CD4-positive, alpha-beta T cell treated with Interferon alpha-2 for 1 hour (primary cell): Measurements from ENCODE around the gene KAZN.

Experiments used
- DNase-seq, 2 donors: peaks; one replicate each; pipeline ENCODE4 v3.0.0-alpha.2; 2020 to 2022

Gene KAZN

GRCh38 chr1:14804626-14805025 lies 206.1 kb downstream of the KAZN start:
- DNase-seq = no peak

DNA sequence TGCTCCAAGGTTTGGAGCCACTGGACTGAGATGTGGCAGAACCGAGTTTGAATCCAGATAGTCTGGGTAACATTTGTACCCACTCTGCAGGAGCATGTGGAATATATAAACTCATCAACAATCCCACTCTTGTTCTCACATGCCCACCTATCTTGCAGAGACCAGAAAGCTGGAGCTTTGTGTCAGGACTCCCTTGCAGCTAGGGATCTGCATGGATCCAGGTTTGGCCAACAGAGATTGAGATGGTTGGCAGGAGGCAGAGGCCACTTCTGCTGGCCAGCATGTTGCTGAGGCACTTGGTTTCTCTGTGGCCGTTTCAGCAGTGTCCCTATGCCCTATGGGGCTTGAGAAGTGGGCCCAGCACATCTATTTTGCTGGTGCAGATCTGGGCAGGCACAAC lies 208.3 kb downstream of the KAZN start:
- DNase-seq = no peak

- no peak for DNase-seq
Measured at GRCh38 chr1:14808768-14809167, 210.3 kb downstream of the KAZN start.

GRCh38 chr1:14809191-14809981 lies 210.9 kb downstream of the KAZN start:
- no peak for DNase-seq

DNA sequence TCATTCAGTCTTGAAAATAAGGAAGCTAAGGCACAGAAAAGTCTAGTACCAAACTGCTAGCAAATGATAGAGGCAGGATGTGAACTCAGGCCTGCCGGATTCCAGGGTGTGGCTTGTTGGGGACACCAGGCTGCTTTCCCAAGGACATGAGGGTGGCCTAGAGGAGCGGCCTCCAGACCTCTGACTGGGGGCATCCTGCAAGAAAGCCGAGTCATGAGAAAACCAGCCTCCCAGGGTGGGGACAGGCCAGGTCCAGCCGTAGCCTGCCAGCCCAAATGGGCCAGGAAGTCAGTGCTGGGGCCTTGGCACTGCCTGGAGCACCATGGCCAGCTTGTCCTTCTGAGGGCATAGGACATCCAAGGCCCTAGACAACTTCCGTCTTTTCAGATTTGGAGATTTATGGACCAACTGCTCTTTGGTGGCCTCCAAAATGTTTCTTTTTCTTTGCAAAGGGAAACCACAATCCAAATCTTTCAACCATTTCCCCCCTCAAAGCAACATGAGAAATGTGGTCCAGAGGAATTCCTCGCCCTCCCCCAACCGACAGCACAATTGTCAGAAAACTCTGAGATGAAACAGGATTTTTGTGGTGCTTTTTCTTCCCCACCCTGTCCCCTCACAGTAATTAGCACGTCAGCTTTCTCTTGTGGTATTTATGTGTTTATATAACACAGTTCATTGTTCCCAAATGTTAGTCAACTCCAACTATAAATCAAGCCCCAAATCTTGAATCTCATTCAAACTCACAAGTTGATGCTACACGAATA lies 212.3 kb downstream of the KAZN start:
- DNase-seq = no peak

DNA sequence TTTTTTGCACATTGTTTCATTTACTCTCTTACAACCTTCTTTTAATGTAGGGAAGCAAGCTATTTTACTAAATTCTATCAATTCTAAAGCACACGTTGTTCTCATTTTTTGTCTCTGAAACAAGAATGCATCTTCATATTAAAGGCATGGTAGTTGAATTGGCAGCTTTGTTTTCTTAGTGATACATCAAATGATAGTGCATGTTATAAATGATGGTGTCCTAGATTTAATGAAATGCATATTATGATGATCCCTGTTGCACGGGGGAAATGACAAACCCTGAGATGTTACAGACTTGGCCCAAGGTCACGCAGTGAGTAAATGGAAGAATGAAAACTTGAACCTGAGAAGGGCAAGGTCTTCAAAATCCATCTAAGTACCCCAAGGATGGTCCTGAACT lies 213.1 kb downstream of the KAZN start:
- DNase-seq = no peak

DNA sequence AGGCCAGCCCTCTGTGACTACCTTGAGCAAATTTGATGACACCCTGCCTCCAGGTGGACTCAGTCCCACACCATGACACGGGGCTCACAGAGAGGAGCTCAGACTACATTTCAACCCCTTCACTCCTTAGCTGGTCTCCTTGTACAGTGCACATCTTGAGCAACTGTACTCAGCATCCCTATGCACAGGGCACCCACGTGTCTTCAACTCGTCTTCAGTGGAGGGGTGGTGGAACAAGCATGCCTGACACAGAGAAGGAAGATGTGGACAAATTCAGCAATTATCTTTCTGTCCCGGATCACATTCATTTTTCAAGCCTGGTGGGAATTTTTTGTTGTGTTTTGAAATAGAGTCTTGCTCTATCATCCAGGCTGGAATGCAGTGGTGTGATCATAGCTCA lies 213.7 kb downstream of the KAZN start:
- no peak for DNase-seq

- DNase-seq = no peak
Measured at GRCh38 chr1:14815175-14815877, 216.8 kb downstream of the KAZN start.

DNA sequence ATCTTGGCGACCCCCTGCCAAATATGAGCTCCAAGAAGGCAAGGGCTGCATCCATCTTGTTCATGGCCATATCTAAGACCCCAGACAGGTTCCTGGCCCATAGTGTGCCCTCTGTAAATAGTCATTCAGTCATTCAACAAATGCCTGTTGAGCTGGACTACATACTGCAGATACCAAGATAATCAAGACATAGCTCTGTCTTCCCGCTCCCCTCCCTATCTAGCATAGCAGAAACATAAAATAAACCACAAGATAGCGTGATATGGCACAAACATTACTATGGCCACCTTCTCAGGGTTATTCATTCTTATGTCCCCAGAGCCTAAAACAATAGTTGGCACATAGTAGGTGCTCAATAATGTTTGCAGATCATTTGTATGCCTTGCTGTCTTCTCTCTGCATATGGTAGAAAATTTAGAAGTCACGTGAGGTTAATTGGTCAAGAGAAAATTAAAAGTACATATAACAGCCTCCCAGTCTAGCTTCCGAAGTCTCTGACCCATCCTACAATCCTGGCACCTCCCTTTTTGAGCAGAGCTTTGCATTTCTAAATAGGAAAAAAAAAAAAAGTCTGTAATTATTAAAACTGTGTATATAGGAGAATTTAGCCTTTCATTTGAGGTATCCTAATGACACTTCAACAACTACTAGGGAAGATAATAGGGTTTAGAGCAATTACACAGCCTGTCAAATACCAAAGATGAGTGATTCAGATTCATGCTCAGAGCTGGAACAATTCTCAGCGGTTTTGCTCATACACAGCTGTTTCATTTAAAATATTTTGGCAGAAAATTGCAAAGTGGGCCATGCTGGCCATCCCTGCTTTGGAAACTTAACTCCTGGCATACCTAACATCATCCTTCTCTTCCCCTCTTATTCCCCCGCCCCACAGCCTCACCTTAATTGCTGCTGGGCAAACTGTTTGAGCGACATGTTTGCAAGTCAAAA lies 219.0 kb downstream of the KAZN start:
- no peak for DNase-seq

GRCh38 chr1:14820295-14821085 lies 222.0 kb downstream of the KAZN start:
- no peak for DNase-seq

DNA sequence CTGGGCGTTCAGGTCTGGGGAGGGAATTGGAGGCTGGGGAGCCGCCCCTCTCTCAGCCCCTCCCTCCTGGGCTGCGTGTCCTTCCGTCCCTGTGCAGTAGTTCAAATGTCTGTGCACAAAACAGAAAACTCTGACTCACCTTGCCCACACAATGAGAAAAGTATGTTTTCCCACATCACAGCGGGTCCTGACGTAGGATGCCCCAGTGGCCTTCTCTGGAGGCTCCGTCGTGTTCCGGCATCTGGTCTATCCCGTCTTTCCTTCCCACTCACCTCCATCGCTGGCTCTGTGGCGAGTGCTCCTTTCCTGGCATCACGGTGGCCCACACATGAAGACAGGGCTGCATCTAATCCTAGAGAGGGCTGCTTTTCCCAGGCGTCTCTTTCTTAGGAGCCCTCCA lies 224.0 kb downstream of the KAZN start:
- no peak for DNase-seq

- DNase-seq = no peak
Measured at GRCh38 chr1:14822996-14823395, 224.5 kb downstream of the KAZN start.

DNA sequence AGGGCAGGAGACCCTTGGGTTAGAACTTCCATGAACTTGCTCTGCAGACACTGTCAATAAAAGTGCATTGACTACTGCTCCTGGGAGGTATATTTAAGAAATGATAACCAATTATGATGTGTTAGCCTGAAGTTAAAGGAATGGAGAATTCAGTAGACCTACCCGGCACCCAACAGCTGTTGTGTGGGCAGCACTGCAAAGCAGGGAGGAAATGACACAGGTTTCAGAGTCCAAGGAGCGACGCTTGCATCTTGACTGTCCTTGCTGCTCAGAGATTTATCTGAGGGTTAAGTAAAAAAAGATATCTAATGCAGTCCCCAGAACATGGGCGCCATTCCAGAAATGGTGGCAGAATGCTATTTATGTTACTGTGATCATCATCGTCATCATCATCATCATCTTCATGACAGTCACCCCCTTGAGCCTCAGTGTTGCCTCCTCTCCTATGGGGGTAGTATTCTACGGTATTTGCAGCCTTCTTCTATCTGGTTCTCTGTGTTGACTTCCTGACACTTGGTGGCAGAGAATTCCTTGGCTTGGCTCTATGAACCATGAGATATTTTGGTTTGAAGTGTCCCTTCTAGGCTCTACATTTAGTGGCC lies 225.9 kb downstream of the KAZN start:
- no peak for DNase-seq

GRCh38 chr1:14825396-14825795 lies 226.9 kb downstream of the KAZN start:
- no peak for DNase-seq

DNA sequence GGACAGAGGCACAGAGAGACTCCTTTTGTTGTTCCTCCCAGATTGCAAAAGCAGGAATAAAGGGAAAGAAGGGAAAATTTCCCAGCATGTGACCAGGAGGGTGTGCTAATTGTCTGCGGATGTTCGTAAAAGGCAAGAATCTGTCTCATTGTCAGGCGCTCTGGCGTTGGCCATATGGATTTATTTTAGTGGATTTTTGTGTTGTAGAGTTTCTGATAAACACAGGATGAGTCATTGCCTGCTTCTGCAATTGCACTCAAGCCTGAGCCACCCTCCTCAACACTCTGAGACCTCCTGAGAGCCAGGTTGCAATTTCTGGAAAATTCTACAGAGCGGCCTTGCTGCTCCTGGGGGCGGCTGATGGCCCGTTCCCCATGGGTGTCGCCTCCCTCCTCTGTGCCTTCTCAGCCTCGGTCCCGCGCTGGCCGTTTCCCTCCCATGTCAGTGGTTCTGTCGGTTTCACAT lies 227.7 kb downstream of the KAZN start:
- DNase-seq = no peak

GRCh38 chr1:14826731-14827326 lies 228.3 kb downstream of the KAZN start:
- DNase-seq = no peak

DNA sequence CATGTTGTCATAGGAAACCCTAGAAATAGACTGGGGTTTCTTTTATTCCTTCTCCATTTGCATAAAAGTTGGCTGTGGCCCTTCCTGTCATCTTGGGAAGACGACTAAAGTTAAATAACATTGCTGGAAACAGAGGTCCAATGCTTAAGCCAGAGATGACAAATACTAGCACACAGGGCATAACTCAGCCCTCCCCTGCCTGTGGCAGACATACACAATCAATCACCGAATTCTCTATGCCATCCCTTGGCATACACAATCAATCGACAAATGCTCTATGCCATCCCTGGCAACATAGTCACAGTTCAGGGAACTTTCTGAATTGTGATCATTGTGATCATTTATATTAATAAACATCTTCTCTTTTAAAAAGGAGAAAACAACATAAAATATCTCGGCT lies 229.4 kb downstream of the KAZN start:
- no peak for DNase-seq

DNA sequence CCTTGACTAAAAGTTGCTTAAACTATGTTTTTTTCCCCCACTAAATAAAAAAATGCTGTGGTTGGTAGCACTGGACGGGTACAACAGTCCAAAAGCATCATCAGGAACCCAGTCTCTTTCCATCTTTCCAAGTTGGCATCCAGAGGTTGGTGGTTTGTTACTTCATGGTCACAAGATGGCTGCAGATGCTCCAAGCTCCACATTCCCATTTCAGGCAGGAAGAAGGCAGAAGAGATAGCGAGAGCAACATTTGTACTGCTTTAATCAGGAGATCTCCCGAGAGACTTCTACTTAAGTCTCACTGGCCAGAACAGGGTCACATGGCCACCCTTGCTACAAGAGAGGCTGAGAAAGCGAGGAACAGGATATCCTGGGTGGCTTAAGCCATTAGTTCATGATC lies 230.2 kb downstream of the KAZN start:
- DNase-seq = no peak

GRCh38 chr1:14835725-14836124 lies 237.2 kb downstream of the KAZN start:
- no peak for DNase-seq

DNA sequence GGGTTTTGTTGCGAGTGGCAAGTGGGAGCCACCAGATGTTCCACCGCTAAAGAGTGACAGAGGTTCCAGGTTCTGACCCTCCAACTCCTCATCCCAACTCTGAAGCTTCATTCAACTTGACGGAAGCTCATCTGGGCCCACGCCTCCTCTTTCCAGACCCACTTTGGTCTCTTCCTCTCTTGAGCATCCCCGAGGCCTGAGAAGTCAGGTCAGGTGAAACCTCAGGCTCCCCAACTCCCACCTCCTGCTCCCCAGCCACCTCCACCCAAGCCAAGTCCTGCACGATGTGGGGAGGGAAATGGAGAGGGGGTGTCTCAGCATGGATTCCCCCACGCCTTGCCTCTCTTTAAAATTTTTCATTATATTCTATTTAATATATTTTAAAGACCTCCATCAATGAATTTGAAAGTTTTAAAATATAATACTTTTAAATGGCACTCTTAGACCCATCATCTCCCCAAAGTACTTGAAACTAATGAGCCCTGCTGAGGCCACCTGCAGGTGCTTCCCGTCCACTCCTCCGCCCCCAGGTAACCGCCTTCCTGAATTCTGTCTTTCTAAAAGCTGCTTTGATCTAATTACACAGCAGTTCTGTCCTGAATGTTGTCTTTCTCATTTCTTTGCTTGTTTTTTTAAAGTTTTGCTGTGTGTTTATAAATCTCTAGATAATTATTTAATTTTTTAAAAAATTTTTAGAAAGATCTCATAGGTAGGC lies 238.1 kb downstream of the KAZN start:
- no peak for DNase-seq
